Activated naive CD4-positive, alpha-beta T cell treated with anti-CD3 and anti-CD28 coated beads, Interleukin-2, amount 50 U/mL, for 72 hours (primary cell): ENCODE data around the gene MAP7D1. TPM values are rescaled to one million over a fixed set of nuclear protein-coding genes. Genes with fewer than 3 reads are reported as not detected.
A peak's percentile ranks its signal among the peaks of the same experiment; 100 is the strongest.
"Not testable (repeated sequence)": the region's sequence is repeated elsewhere in the genome, so short reads cannot be mapped to it uniquely, and the experiment has no call there.

Source experiments
- ATAC-seq, 2 donors: fragments of 150-1000 bp; cut with Tn5 transposase; 2 replicates each; pipeline ENCODE4 v1.10.0; 2021; ENCODE audit warnings: mild to moderate bottlenecking in 2 of 2, moderate library complexity in 2 of 2
- DNase-seq, 2 donors: peaks; one replicate each; pipeline ENCODE4 v3.0.0; 2021 to 2022; ENCODE audit warnings: low spot score in 2 of 2
- H3K27ac Mint-ChIP-seq, 2 donors: one replicate each; pipeline ENCODE4 v1.8.0; 2022; ENCODE audit warnings: mild to moderate bottlenecking in 2 of 2, mixed read lengths in 2 of 2
- H3K36me3 Mint-ChIP-seq, 2 donors: one replicate each; pipeline ENCODE4 v1.8.0; 2022; ENCODE audit warnings: mixed read lengths in 2 of 2
- H3K9me3 Mint-ChIP-seq, 2 donors: one replicate each; pipeline ENCODE4 v1.8.0; 2022; ENCODE audit warnings: mixed read lengths in 2 of 2
- total RNA-seq, 2 donors: library from RNA; stranded (reverse); gene quantifications; one replicate each; pipeline ENCODE4 v1.2.3, GENCODE V29; 2022

MAP7D1 gene
- total RNA-seq, 2 donors from 2014 or later, result 112 to 169 TPM

- H3K36me3 Mint-ChIP-seq, result peaks cover 24 to 36% of the 10 kb centered on the region in 2 donors
- ATAC-seq (no peak), DNase-seq (no peak)
- H3K9me3 Mint-ChIP-seq, result no peaks in the 10 kb centered on the region
- peak overlapping the region; percentile 88 to 96 for H3K27ac Mint-ChIP-seq
Observed at GRCh38 chr1:36157973-36158826, 2.2 kb downstream of the MAP7D1 start.

GRCh38 chr1:36158827-36159252, 2.9 kb downstream of the MAP7D1 start:
- H3K9me3 Mint-ChIP-seq, DNase-seq, ATAC-seq: not testable (repeated sequence)
- Mint-ChIP-seq H3K27ac (peak overlapping the region; percentile 97 to 98), H3K36me3 (peaks cover 24 to 36% of the 10 kb centered on the region in 2 donors)

GRCh38 chr1:36159614-36160387, 3.8 kb downstream of the MAP7D1 start:
- peak overlapping the region; percentile 97 to 98 for H3K27ac Mint-ChIP-seq
- DNase-seq (peak in 1 of 2 donors; percentile 10), ATAC-seq (no peak)
- peaks cover 24 to 36% of the 10 kb centered on the region in 2 donors for H3K36me3 Mint-ChIP-seq
- no peaks in the 10 kb centered on the region for H3K9me3 Mint-ChIP-seq

GRCh38 chr1:36160388-36160948, 4.5 kb downstream of the MAP7D1 start:
- peak overlapping the region; percentile 97 to 98 for H3K27ac Mint-ChIP-seq
- H3K36me3 Mint-ChIP-seq, result peaks cover 24 to 36% of the 10 kb centered on the region in 2 donors
- DNase-seq, result no peak
- ATAC-seq, result no peak
- H3K9me3 Mint-ChIP-seq, result no peaks in the 10 kb centered on the region

- peak; percentile 61 to 74 for ATAC-seq
- peak; percentile 72 to 84 for DNase-seq
- peaks cover 24 to 36% of the 10 kb centered on the region in 2 donors for H3K36me3 Mint-ChIP-seq
- H3K9me3 Mint-ChIP-seq, result no peaks in the 10 kb centered on the region
- H3K27ac Mint-ChIP-seq, result peak overlapping the region; percentile 97 to 98
Observed at GRCh38 chr1:36160949-36161485, 5.1 kb downstream of the MAP7D1 start.

GRCh38 chr1:36161641-36162531, 5.9 kb downstream of the MAP7D1 start:
- peak in 1 of 2 donors; percentile 48 for DNase-seq
- H3K9me3 Mint-ChIP-seq, result no peaks in the 10 kb centered on the region
- H3K36me3 Mint-ChIP-seq, result peaks cover 24 to 42% of the 10 kb centered on the region in 2 donors
- peak overlapping the region; percentile 97 to 98 for H3K27ac Mint-ChIP-seq
- ATAC-seq, result peak; percentile 13 to 40

- H3K27ac Mint-ChIP-seq, result peak overlapping the region; percentile 97 to 98
- peaks cover 18 to 36% of the 10 kb centered on the region in 2 donors for H3K36me3 Mint-ChIP-seq
- DNase-seq (no peak), ATAC-seq (no peak)
- H3K9me3 Mint-ChIP-seq, result no peaks in the 10 kb centered on the region
Observed at GRCh38 chr1:36162680-36163239, 6.8 kb downstream of the MAP7D1 start.

- Mint-ChIP-seq H3K9me3 (no peaks in the 10 kb centered on the region), H3K36me3 (peaks cover 12 to 30% of the 10 kb centered on the region in 2 donors), H3K27ac (no peak overlapping the region)
- ATAC-seq (no peak), DNase-seq (no peak)
Observed at GRCh38 chr1:36163426-36163825, 7.5 kb downstream of the MAP7D1 start.

GRCh38 chr1:36164361-36164760, 8.4 kb downstream of the MAP7D1 start:
- Mint-ChIP-seq H3K9me3 (no peaks in the 10 kb centered on the region), H3K27ac (peak overlapping the region; percentile 55 to 70), H3K36me3 (peaks cover 10 to 28% of the 10 kb centered on the region in 2 donors)
- DNase-seq (no peak), ATAC-seq (no peak)

- peak overlapping the region in 1 of 2 donors; percentile 55 for H3K27ac Mint-ChIP-seq
- DNase-seq, result no peak
- H3K9me3 Mint-ChIP-seq, result no peaks in the 10 kb centered on the region
- peaks cover 10 to 28% of the 10 kb centered on the region in 2 donors for H3K36me3 Mint-ChIP-seq
- ATAC-seq, result no peak
Observed at GRCh38 chr1:36165145-36165544, 9.2 kb downstream of the MAP7D1 start.

- H3K27ac Mint-ChIP-seq, result peak overlapping the region; percentile 73 to 82
- peaks cover 10 to 25% of the 10 kb centered on the region in 2 donors for H3K36me3 Mint-ChIP-seq
- ATAC-seq (no peak), DNase-seq (no peak)
- no peaks in the 10 kb centered on the region for H3K9me3 Mint-ChIP-seq
Observed at GRCh38 chr1:36166136-36166535, 10.2 kb downstream of the MAP7D1 start.

- DNase-seq, result no peak
- Mint-ChIP-seq H3K36me3 (peaks cover under 1 to 14% of the 10 kb centered on the region in 2 donors), H3K27ac (peak overlapping the region; percentile 73 to 82), H3K9me3 (no peaks in the 10 kb centered on the region)
- ATAC-seq, result peak in 1 of 2 donors; percentile 20
Observed at GRCh38 chr1:36166938-36167905, 11.3 kb downstream of the MAP7D1 start.

GRCh38 chr1:36168514-36168913, 12.6 kb downstream of the MAP7D1 start:
- peak overlapping the region; percentile 39 to 93 for H3K27ac Mint-ChIP-seq
- DNase-seq, result no peak
- no peak for ATAC-seq
- H3K36me3 Mint-ChIP-seq, result peaks cover 4 to 13% of the 10 kb centered on the region in 2 donors
- H3K9me3 Mint-ChIP-seq, result no peaks in the 10 kb centered on the region

GRCh38 chr1:36170643-36171412, 14.9 kb downstream of the MAP7D1 start:
- Mint-ChIP-seq H3K27ac (peak overlapping the region; percentile 26 to 66), H3K9me3 (no peaks in the 10 kb centered on the region), H3K36me3 (peaks cover 4 to 20% of the 10 kb centered on the region in 2 donors)
- ATAC-seq (no peak), DNase-seq (no peak)
